ENCODE measurements around the gene CDCP2. TPM values are rescaled to one million over a fixed set of nuclear protein-coding genes. Genes with fewer than 3 reads are reported as not detected.
"Not testable (repeated sequence)": the region's sequence is repeated elsewhere in the genome, so short reads cannot be mapped to it uniquely, and the experiment has no call there.

The CDCP2 gene
- total RNA-seq, 1 donor from 2014 or later = not detected

GRCh38 chr1:54095546-54096226 lies 57.1 kb downstream of the CDCP2 start:
- Mint-ChIP-seq H3K9me3 (no peaks in the 10 kb centered on the region), H3K4me1 (peaks cover 8% of the 10 kb centered on the region), H3K4me3 (no peak overlapping the region), H3K36me3 (ENCODE audit: low read depth) (no peaks in the 10 kb centered on the region), H3K27ac (ENCODE audit: unreplicated experiment) (no peak overlapping the region), H3K27me3 (ENCODE audit: low read depth) (no peaks in the 10 kb centered on the region)
- no peak for TF ChIP-seq CTCF (conservative IDR thresholded peaks at IDR 0.05)
- DNase-seq (ENCODE audit: low read depth, low spot score) = no peak

- H3K4me3 Mint-ChIP-seq; H3K9me3 Mint-ChIP-seq; H3K4me1 Mint-ChIP-seq; H3K36me3 Mint-ChIP-seq (ENCODE audit: low read depth); DNase-seq (ENCODE audit: low read depth, low spot score); H3K27me3 Mint-ChIP-seq (ENCODE audit: low read depth): not testable (repeated sequence)
- peak overlapping the region; percentile 14 for H3K27ac Mint-ChIP-seq (ENCODE audit: unreplicated experiment)
These were observed 58.1 kb downstream of the CDCP2 start for GRCh38 chr1:54094730-54095105.

GRCh38 chr1:54094001-54094729 lies 58.6 kb downstream of the CDCP2 start:
- Mint-ChIP-seq H3K36me3 (ENCODE audit: low read depth) (no peaks in the 10 kb centered on the region), H3K4me3 (no peak overlapping the region), H3K9me3 (no peaks in the 10 kb centered on the region), H3K4me1 (peaks cover 8% of the 10 kb centered on the region), H3K27ac (ENCODE audit: unreplicated experiment) (peak overlapping the region; percentile 14), H3K27me3 (ENCODE audit: low read depth) (no peaks in the 10 kb centered on the region)
- TF ChIP-seq CTCF (conservative IDR thresholded peaks at IDR 0.05) = no peak
- DNase-seq (ENCODE audit: low read depth, low spot score) = no peak

- no peaks in the 10 kb centered on the region for H3K9me3 Mint-ChIP-seq
- no peak for DNase-seq (ENCODE audit: low read depth, low spot score)
- H3K4me1 Mint-ChIP-seq = peaks cover 8% of the 10 kb centered on the region
- H3K27ac Mint-ChIP-seq (ENCODE audit: unreplicated experiment) = no peak overlapping the region
- no peak for TF ChIP-seq CTCF (conservative IDR thresholded peaks at IDR 0.05)
- H3K4me3 Mint-ChIP-seq = no peak overlapping the region
- H3K36me3 Mint-ChIP-seq (ENCODE audit: low read depth) = no peaks in the 10 kb centered on the region
- H3K27me3 Mint-ChIP-seq (ENCODE audit: low read depth) = no peaks in the 10 kb centered on the region
These were observed 61.1 kb downstream of the CDCP2 start for GRCh38 chr1:54091666-54092065.

- H3K36me3 Mint-ChIP-seq (ENCODE audit: low read depth) = no peaks in the 10 kb centered on the region
- no peak for TF ChIP-seq CTCF (conservative IDR thresholded peaks at IDR 0.05)
- no peaks in the 10 kb centered on the region for H3K27me3 Mint-ChIP-seq (ENCODE audit: low read depth)
- H3K4me3 Mint-ChIP-seq = no peak overlapping the region
- no peak for DNase-seq (ENCODE audit: low read depth, low spot score)
- no peaks in the 10 kb centered on the region for H3K9me3 Mint-ChIP-seq
- no peak overlapping the region for H3K27ac Mint-ChIP-seq (ENCODE audit: unreplicated experiment)
- H3K4me1 Mint-ChIP-seq = no peaks in the 10 kb centered on the region
These were observed 64.4 kb downstream of the CDCP2 start for GRCh38 chr1:54088385-54088784.

GRCh38 chr1:54086754-54087153 lies 66.0 kb downstream of the CDCP2 start:
- no peak for TF ChIP-seq CTCF (conservative IDR thresholded peaks at IDR 0.05)
- DNase-seq (ENCODE audit: low read depth, low spot score) = no peak
- no peaks in the 10 kb centered on the region for H3K4me1 Mint-ChIP-seq
- H3K9me3 Mint-ChIP-seq = no peaks in the 10 kb centered on the region
- no peak overlapping the region for H3K27ac Mint-ChIP-seq (ENCODE audit: unreplicated experiment)
- no peaks in the 10 kb centered on the region for H3K27me3 Mint-ChIP-seq (ENCODE audit: low read depth)
- H3K36me3 Mint-ChIP-seq (ENCODE audit: low read depth) = no peaks in the 10 kb centered on the region
- no peak overlapping the region for H3K4me3 Mint-ChIP-seq

All from neural crest cell (in vitro differentiated cells).